ENCODE measurements around the gene PDE4D. TPM values are rescaled to one million over a fixed set of nuclear protein-coding genes. Genes with fewer than 3 reads are reported as not detected.

The PDE4D gene
- total RNA-seq, 1 experiment from 2014 or later = 2.4 TPM

- Histone ChIP-seq H3K36me3 (ENCODE audit: control insufficient read depth, insufficient read depth, low read length) (no peaks in the 10 kb centered on the region), H3K4me3 (ENCODE audit: low read depth in 2 of 2, low read length in 2 of 2) (peak overlapping the region; percentile 38 to 83), H3K4me1 (ENCODE audit: control insufficient read depth, insufficient read depth, low read length) (peaks cover 3% of the 10 kb centered on the region; the same call in 1 of the 2 replicates), H3K27me3 (ENCODE audit: control insufficient read depth, insufficient read depth, low read length) (peaks cover 27% of the 10 kb centered on the region), H3K9me3 (ENCODE audit: control insufficient read depth, insufficient read depth, low read depth, low read length) (no peaks in the 10 kb centered on the region), H3K27ac (ENCODE audit: low read length) (no peak overlapping the region)
- no peak for TF ChIP-seq TCF7L2 (IDR thresholded peaks at IDR 0.05; ENCODE audit: low read depth, low read length)
- no peak for TF ChIP-seq REST (IDR thresholded peaks at IDR 0.05; ENCODE audit: insufficient read depth in 1 of 2, low read depth in 2 of 2, low read length in 1 of 2)
- TF ChIP-seq SIN3A (IDR thresholded peaks at IDR 0.05; ENCODE audit: borderline replicate concordance, insufficient read depth, low read depth, low read length) = no peak
- no peak for TF ChIP-seq CTCF (IDR thresholded peaks at IDR 0.05)
- TF ChIP-seq POLR2AphosphoS5 (IDR thresholded peaks at IDR 0.05; ENCODE audit: low read depth, low read length) = no peak
- intact Hi-C loops (cut with micrococcal nuclease; ENCODE audit: unreplicated experiment) = no loop called here
- CTCF ChIA-PET = interaction anchor here (0.6 kb wide), 1 partner anchor 225 kb away, joined by 3 read pairs; no protein-coding TSS in a partner anchor
- POLR2A ChIA-PET = no interaction called here
- no TSS peak for BruUV-seq (replicated peaks)
- ATAC-seq (peak; percentile 86), DNase-seq (ENCODE audit: low read depth, low spot score) (no peak)
- in situ Hi-C loops (cut with HindIII; ENCODE audit: low pct_unique_long_range_greater_than_20kb, low sequenced_read_pairs) = no loop called here
Measured at GRCh38 chr5:59768152-59769040, 125.1 kb downstream of the PDE4D start.

DNA sequence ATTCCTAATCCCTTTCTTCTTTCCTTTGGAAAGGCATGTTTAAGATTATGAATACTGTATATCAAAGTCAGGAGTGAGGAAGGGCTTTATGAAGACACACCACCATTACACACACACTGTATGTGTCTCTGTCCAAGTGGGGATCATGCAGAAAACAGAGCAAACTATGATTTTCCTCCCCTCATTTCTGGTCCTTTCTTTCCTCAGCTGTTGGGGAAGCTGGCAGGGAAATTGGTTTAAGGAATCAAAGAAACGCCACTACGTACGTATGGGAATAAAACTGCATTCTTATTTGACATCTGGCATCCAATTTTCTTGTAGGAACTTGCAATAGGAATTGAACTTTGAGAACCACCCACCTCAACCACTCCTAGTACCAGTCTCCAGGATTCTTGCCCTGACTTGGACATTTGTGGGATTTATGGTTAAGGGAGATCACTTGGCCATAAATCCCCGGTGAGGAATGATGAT is 125.8 kb downstream of the PDE4D start:
- no peaks in the 10 kb centered on the region for H3K36me3 ChIP-seq (ENCODE audit: control insufficient read depth, insufficient read depth, low read length)
- no TSS peak for BruUV-seq (replicated peaks)
- peak overlapping the region; percentile 38 to 83 for H3K4me3 ChIP-seq (ENCODE audit: low read depth in 2 of 2, low read length in 2 of 2)
- H3K27me3 ChIP-seq (ENCODE audit: control insufficient read depth, insufficient read depth, low read length) = peaks cover 27% of the 10 kb centered on the region
- H3K4me1 ChIP-seq (ENCODE audit: control insufficient read depth, insufficient read depth, low read length) = peaks cover 3% of the 10 kb centered on the region; the same call in 1 of the 2 replicates
- intact Hi-C loops (cut with micrococcal nuclease; ENCODE audit: unreplicated experiment) (no loop called here), in situ Hi-C loops (cut with HindIII; ENCODE audit: low pct_unique_long_range_greater_than_20kb, low sequenced_read_pairs) (no loop called here)
- ChIA-PET POLR2A (no interaction called here), CTCF (no interaction called here)
- no peak for TF ChIP-seq SIN3A (IDR thresholded peaks at IDR 0.05; ENCODE audit: borderline replicate concordance, insufficient read depth, low read depth, low read length)
- TF ChIP-seq TCF7L2 (IDR thresholded peaks at IDR 0.05; ENCODE audit: low read depth, low read length) = no peak
- no peak for TF ChIP-seq CTCF (IDR thresholded peaks at IDR 0.05)
- TF ChIP-seq POLR2AphosphoS5 (IDR thresholded peaks at IDR 0.05; ENCODE audit: low read depth, low read length) = no peak
- no peak for TF ChIP-seq REST (IDR thresholded peaks at IDR 0.05; ENCODE audit: insufficient read depth in 1 of 2, low read depth in 2 of 2, low read length in 1 of 2)
- ATAC-seq (0 out of 2 replicates have a peak, but pooled peaks have one; percentile 20), DNase-seq (ENCODE audit: low read depth, low spot score) (no peak)
- no peaks in the 10 kb centered on the region for H3K9me3 ChIP-seq (ENCODE audit: control insufficient read depth, insufficient read depth, low read depth, low read length)
- no peak overlapping the region for H3K27ac ChIP-seq (ENCODE audit: low read length)
